Measurements from ENCODE around the gene RND1.
"Not testable (repeated sequence)": the region's sequence is repeated elsewhere in the genome, so short reads cannot be mapped to it uniquely, and the experiment has no call there.

Gene RND1

DNA sequence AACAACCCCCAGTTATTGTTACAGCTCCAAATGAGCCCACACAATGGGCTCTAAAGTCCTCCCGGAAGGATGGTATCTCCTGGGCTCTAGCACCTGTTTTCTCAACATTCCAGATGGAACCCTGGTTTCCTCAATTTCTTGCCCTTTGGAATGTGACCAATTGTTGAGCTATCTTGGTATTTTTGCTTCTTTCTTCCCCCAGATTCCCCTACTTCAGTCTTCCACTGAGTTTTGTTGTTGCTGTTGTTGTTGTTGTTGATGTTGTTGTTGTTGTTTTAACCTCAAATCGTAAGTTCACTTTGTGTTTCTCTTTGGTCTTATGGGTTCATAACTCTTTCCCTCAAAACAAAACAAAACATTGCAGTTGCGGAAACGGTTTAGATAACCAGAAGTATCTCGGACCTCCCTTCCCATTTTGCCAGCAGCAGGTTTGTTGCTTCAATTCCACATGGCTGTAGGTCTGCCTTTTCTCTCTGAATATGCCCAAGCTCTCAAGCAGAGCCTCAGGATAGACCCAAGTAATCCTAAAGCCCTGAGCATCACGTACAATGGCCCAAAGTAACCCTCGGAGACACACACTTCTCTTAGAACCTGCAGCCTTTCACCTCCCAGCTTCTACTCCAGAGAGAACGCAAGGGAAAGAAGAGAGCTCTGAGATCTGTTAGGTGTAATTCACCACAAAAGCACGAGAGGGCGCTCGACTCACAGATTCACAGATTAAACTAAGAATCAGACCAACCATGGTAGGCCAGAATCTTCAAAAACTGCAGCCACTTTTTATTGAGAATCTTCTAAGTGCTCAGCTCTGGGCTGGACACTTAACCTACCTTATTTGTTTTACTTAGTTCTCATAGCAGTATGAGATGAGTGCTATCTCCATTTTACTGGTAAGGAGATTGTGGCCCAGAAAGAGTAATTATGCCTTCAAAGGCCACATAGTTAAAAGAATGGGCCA lies 12.7 kb downstream of the RND1 start:
- no peaks in the 10 kb centered on the region for H3K9me3 ChIP-seq (replicated peaks; ENCODE audit: low read length)
- peak overlapping the region; percentile 76 for H3K4me2 ChIP-seq (ENCODE audit: low read length)
- H3K27me3 ChIP-seq (ENCODE audit: control insufficient read depth, insufficient read depth, low read length), result peaks cover 7% of the 10 kb centered on the region
- no peaks in the 10 kb centered on the region for H3K36me3 ChIP-seq (ENCODE audit: insufficient read depth, low read length)
- peak overlapping the region; percentile 64 for H3K9ac ChIP-seq (ENCODE audit: low read depth, low read length)
- peak overlapping the region; percentile 70 for H3K4me3 ChIP-seq (ENCODE audit: low read length)
- H3K4me1 ChIP-seq (ENCODE audit: control insufficient read depth, insufficient read depth, low read length), result peaks cover 20% of the 10 kb centered on the region

DNA sequence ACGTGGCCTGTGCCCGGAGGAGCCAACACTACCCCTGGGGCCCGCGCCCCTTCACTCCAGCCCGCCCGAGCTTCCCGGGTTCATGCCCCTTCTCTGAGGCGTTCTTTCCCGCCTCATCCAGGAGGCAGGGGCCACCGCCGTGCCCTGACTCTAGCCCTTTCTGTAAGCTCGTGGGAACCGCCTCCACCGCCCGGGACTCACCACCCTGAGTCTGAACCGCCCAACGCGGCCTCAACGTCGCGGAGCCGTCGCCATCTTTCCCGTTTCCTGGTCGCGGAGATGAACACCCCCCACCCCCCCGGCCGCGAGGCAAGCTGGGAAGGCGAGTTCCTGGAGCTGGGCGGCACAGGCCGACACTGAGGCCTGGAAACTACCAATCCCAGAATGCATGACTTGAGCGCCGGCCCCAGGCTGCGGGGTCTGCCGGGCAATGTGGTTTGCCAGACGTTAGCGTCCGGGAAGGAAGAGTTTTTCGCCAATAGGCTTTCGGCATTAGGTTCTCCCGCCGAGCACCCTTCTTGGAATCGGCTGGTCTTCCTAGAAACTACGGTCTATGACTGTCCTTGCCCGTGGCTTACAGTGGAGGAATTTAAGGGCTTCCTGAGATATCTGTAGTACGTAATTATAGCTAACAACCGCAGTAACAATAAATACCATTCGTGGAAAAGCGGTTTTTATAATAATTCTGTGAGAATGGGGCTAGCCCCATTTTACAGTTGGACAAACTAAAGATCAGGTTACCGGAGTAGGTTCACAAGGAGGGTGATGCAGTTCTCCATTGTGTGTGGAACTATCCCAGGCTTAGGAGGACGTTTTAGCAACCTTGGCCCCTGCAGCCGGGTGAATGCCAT lies 13.6 kb downstream of the RND1 start, which contains the start of gene DDX23:
Gene DDX23 (minus strand): TSS at position 281 of the 851 bp plus-strand sequence. CDS start 6,381 bp downstream, outside the sequence.
- H3K4me3 ChIP-seq (ENCODE audit: low read length), result peak within 1 kb of the TSS; percentile 89
- H3K27me3 ChIP-seq (ENCODE audit: control insufficient read depth, insufficient read depth, low read length), result peaks cover 7% of the 10 kb centered on the region
- H3K9ac ChIP-seq (ENCODE audit: low read depth, low read length), result peak within 1 kb of the TSS; percentile 93
- H3K4me2 ChIP-seq (ENCODE audit: low read length), result peak within 1 kb of the TSS; percentile 82
- peaks cover 20% of the 10 kb centered on the region for H3K4me1 ChIP-seq (ENCODE audit: control insufficient read depth, insufficient read depth, low read length)
- no peaks in the 10 kb centered on the region for H3K9me3 ChIP-seq (replicated peaks; ENCODE audit: low read length)
- H3K36me3 ChIP-seq (ENCODE audit: insufficient read depth, low read length), result no peaks in the 10 kb centered on the region

DNA sequence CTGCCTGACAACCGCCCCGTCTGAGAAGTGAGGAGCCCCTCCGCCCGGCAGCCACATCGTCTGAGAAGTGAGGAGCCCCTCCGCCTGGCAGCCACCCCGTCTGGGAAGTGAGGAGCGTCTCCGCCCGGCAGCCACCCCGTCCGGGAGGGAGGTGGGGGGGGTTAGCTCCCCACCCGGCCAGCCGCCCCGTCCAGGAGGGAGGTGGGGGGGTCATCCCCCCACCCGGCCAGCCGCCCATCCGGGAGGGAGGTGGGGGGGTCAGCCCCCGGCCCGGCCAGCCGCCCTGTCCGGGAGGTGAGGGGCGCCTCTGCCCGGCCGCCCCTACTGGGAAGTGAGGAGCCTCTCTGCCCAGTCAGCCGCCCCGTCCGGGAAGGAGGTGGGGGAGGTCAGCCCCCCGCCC lies 23.6 kb downstream of the RND1 start:
- H3K4me3 ChIP-seq (ENCODE audit: low read length); H3K4me2 ChIP-seq (ENCODE audit: low read length); H3K9me3 ChIP-seq (replicated peaks; ENCODE audit: low read length); H3K4me1 ChIP-seq (ENCODE audit: control insufficient read depth, insufficient read depth, low read length); H3K9ac ChIP-seq (ENCODE audit: low read depth, low read length); H3K27me3 ChIP-seq (ENCODE audit: control insufficient read depth, insufficient read depth, low read length): not testable (repeated sequence)
- peaks cover 51% of the 10 kb centered on the region for H3K36me3 ChIP-seq (ENCODE audit: insufficient read depth, low read length)

DNA sequence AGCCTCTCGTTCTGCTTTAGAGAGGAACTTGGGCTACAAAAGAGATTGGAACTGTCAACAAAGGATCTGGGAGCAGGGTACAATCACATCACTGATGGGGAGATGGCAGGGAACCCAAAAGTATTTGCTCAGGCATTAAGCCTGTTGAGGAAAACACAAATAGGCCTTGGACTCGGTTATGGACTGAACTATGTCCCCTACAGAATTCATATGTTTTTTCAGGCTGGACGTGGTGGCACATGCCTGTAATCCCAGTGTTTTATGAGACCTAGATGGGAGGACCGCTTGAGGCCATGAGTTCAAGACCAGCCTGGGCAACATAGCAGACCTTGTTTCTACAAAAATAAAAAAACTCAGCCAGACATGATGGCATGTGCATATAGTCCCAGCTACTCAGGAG lies 27.6 kb downstream of the RND1 start:
- Histone ChIP-seq H3K9ac (ENCODE audit: low read depth, low read length) (no peak overlapping the region), H3K36me3 (ENCODE audit: insufficient read depth, low read length) (peaks cover 55% of the 10 kb centered on the region), H3K4me3 (ENCODE audit: low read length) (no peak overlapping the region), H3K9me3 (replicated peaks; ENCODE audit: low read length) (no peaks in the 10 kb centered on the region), H3K4me2 (ENCODE audit: low read length) (no peak overlapping the region), H3K4me1 (ENCODE audit: control insufficient read depth, insufficient read depth, low read length) (no peaks in the 10 kb centered on the region), H3K27me3 (ENCODE audit: control insufficient read depth, insufficient read depth, low read length) (no peaks in the 10 kb centered on the region)

DNA sequence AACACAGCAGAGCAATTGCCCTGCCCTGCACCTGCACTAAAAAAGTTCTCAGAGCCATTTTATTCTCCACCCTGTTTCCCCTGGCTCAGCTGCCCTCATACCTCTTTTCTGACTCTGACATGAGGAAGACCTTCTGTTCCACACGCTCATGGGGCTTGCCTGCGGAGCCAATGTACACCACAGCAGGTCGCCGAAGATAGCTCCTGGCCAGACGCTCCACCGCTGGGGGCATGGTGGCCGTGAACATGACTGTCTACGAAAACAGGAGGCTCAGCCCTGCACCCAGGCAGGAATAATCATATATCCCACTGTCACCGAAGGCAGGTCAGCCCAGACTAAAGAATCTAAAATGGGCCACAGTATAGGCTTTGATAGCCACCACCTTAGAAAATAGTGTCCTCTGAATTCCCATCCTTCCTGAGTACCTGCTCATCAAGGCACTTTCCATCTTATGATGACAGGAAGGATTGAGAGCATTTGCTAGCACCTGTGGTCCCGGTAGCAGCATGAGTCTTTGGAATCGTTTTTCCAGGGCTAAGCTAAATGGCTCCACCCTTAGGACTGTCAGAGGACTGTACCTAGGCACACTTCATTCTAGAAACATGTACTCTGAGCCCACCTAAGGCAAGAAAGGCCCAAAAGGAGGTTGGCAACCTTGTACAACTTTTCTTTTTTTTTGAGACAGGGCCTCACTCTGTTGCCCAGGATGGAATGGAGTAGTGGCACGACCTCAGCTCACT lies 33.2 kb downstream of the RND1 start:
- Histone ChIP-seq H3K27me3 (ENCODE audit: control insufficient read depth, insufficient read depth, low read length) (no peaks in the 10 kb centered on the region), H3K4me3 (ENCODE audit: low read length) (no peak overlapping the region), H3K9ac (ENCODE audit: low read depth, low read length) (no peak overlapping the region), H3K4me2 (ENCODE audit: low read length) (no peak overlapping the region), H3K9me3 (replicated peaks; ENCODE audit: low read length) (no peaks in the 10 kb centered on the region), H3K4me1 (ENCODE audit: control insufficient read depth, insufficient read depth, low read length) (no peaks in the 10 kb centered on the region), H3K36me3 (ENCODE audit: insufficient read depth, low read length) (peaks cover 86% of the 10 kb centered on the region)

DNA sequence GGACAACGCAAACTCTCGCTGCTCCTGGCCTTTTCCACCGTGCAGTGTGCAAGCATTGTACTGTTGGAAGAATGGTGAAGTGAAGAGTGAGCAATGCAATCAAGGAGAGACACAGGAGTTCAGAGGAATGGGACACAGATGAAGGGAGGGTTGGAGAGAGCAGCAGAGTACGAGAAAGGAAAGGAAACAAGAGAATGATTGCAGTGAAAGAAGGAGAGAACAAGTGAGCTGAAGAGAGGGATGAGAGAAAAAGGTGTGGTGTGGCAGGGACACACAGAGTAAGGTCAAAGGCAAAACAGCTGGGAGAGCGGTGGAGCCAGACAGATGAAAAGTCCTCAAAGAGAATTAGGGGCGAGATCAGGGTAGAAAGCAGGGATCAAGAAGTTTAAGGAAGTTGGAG lies 34.4 kb downstream of the RND1 start:
- Histone ChIP-seq H3K9ac (ENCODE audit: low read depth, low read length) (no peak overlapping the region), H3K4me3 (ENCODE audit: low read length) (no peak overlapping the region), H3K4me1 (ENCODE audit: control insufficient read depth, insufficient read depth, low read length) (no peaks in the 10 kb centered on the region), H3K27me3 (ENCODE audit: control insufficient read depth, insufficient read depth, low read length) (no peaks in the 10 kb centered on the region), H3K4me2 (ENCODE audit: low read length) (no peak overlapping the region), H3K9me3 (replicated peaks; ENCODE audit: low read length) (no peaks in the 10 kb centered on the region), H3K36me3 (ENCODE audit: insufficient read depth, low read length) (peaks cover 84% of the 10 kb centered on the region)

DNA sequence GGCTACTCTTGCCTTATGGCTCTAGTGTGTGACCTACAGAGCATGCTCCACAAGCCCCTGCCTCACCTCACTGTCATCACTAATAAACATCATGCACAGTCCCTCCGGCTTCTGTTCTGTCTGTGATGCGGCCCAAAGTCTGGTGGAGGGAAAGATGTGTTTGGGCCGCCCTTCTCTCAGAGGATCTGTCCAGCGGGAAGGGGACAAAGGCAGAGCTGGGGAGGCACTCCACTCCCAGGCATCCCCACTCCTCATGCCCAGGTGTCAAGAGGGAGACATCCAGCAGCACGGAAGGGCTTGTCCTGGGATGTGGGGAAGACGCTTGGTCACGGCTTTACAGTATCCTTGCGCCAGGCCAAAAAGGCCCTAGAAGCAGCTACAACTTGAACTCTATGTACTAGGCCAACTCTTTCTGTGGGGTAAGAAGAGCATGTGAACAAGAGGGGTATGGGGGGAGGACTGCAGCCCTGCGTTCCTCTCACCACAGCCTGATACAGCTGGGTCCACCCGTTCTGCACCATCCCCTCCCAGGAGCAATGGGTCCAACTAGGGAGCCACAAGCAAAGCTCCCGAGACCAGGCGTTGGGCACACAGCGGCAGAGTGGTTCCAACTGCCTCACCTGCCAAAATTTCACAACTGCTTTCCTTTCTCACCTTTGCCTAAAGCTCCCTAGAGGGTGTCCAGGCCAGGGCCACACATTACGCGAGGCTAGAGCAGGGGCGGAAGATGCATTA lies 36.7 kb downstream of the RND1 start:
- Histone ChIP-seq H3K4me3 (ENCODE audit: low read length) (no peak overlapping the region), H3K4me2 (ENCODE audit: low read length) (no peak overlapping the region), H3K4me1 (ENCODE audit: control insufficient read depth, insufficient read depth, low read length) (no peaks in the 10 kb centered on the region), H3K27me3 (ENCODE audit: control insufficient read depth, insufficient read depth, low read length) (no peaks in the 10 kb centered on the region), H3K36me3 (ENCODE audit: insufficient read depth, low read length) (peaks cover 92% of the 10 kb centered on the region), H3K9ac (ENCODE audit: low read depth, low read length) (no peak overlapping the region), H3K9me3 (replicated peaks; ENCODE audit: low read length) (no peaks in the 10 kb centered on the region)

DNA sequence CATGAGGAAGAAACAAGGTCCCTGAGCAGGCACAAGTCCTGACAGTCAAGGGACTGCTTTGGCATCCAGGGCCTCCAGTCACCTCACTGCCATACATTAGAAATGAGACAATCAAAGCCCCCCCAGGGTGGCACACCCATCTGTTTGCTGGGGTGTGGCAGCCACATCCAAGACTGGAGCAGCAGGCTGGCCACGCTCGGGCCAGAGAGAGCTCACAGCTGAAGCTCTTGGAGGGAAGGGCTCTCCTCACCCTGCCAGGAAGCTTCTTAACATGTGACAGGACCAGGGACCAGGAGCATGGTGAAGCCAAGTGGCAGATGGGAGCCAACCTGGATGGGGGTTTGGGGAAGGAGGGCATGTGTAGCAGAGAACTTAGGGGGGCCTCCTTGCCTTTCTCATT lies 37.4 kb downstream of the RND1 start:
- H3K36me3 ChIP-seq (ENCODE audit: insufficient read depth, low read length), result peaks cover 88% of the 10 kb centered on the region
- no peak overlapping the region for H3K9ac ChIP-seq (ENCODE audit: low read depth, low read length)
- no peaks in the 10 kb centered on the region for H3K9me3 ChIP-seq (replicated peaks; ENCODE audit: low read length)

DNA sequence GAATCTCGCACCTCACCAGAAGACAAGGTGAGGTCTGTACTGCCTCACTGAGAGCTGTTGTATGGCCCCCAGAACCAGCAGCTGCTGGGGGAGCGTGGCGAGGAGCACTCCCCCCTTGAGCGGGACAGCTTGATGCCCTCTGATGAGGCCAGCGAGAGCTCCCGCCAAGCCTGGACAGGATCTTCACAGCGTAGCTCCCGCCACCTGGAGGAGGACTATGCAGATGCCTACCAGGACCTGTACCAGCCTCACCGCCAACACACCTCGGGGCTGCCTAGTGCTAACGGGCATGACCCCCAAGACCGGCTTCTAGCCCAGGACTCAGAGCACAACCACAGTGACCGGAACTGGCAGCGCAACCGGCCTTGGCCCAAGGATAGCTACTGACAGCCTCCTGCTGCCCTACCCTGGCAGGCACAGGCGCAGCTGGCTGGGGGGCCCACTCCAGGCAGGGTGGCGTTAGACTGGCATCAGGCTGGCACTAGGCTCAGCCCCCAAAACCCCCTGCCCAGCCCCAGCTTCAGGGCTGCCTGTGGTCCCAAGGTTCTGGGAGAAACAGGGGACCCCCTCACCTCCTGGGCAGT lies 38.1 kb downstream of the RND1 start:
- H3K36me3 ChIP-seq (ENCODE audit: insufficient read depth, low read length), result peaks cover 81% of the 10 kb centered on the region
- no peaks in the 10 kb centered on the region for H3K27me3 ChIP-seq (ENCODE audit: control insufficient read depth, insufficient read depth, low read length)
- H3K4me2 ChIP-seq (ENCODE audit: low read length), result no peak overlapping the region
- H3K9me3 ChIP-seq (replicated peaks; ENCODE audit: low read length), result no peaks in the 10 kb centered on the region
- H3K4me3 ChIP-seq (ENCODE audit: low read length), result no peak overlapping the region
- H3K9ac ChIP-seq (ENCODE audit: low read depth, low read length), result no peak overlapping the region
- H3K4me1 ChIP-seq (ENCODE audit: control insufficient read depth, insufficient read depth, low read length), result no peaks in the 10 kb centered on the region

More for the DNA sequence above, 37.4 kb downstream of the RND1 start:
- Histone ChIP-seq H3K4me2 (ENCODE audit: low read length) (no peak overlapping the region), H3K4me1 (ENCODE audit: control insufficient read depth, insufficient read depth, low read length) (no peaks in the 10 kb centered on the region), H3K4me3 (ENCODE audit: low read length) (no peak overlapping the region), H3K27me3 (ENCODE audit: control insufficient read depth, insufficient read depth, low read length) (no peaks in the 10 kb centered on the region)

DNA sequence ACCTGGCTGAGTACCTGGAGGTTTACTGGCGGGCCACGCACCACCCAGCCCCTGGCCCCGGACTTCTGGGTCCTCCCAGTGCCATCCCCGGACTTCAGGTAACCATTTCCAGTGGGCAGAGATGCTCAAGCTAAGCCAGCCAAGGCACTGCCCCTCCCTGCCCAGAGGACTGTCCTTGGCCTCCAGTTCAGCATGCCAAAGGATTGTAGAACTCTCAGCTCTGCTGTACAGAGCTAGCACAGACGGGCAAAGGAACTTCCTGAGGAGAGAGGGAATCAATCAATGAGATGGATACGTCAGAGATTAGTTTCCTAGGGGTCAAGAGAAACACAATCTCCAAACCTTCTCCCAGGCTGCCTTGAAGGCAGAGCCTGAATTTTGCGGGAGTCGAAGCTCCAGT lies 38.6 kb downstream of the RND1 start:
- Histone ChIP-seq H3K4me3 (ENCODE audit: low read length) (no peak overlapping the region), H3K36me3 (ENCODE audit: insufficient read depth, low read length) (peaks cover 76% of the 10 kb centered on the region), H3K4me1 (ENCODE audit: control insufficient read depth, insufficient read depth, low read length) (no peaks in the 10 kb centered on the region), H3K9me3 (replicated peaks; ENCODE audit: low read length) (no peaks in the 10 kb centered on the region), H3K27me3 (ENCODE audit: control insufficient read depth, insufficient read depth, low read length) (no peaks in the 10 kb centered on the region), H3K4me2 (ENCODE audit: low read length) (no peak overlapping the region), H3K9ac (ENCODE audit: low read depth, low read length) (no peak overlapping the region)

Data from skeletal muscle satellite cell (primary cell).